Ovary (tissue), 3 donors: Measurements from ENCODE around the gene SLC35F4.
"Not testable (repeated sequence)": the region's sequence is repeated elsewhere in the genome, so short reads cannot be mapped to it uniquely, and the experiment has no call there.

Source experiments
- EP300 ChIP-seq: sonication (generic); formaldehyde crosslinking; IDR thresholded peaks from one replicate; pipeline ENCODE4 v1.6.1; 2017; ENCODE audit warnings: antibody characterized with exemption
- POLR2A ChIP-seq: fragments of 450-650 bp; IDR thresholded peaks from one replicate; pipeline ENCODE4 v1.6.1; 2017; ENCODE audit warnings: antibody characterized with exemption, mild to moderate bottlenecking, moderate library complexity
- TF ChIP-seq, protein P1 (sequence below), 3 donors: fragments of 450-650 bp in 2 of 3; fragments of 200-600 bp in 1 of 3; IDR thresholded peaks; one replicate each; pipeline versions ENCODE4 v1.5.1 to v1.8.0; 2016 to 2022; ENCODE audit warnings: antibody characterized with exemption in 3 of 3, mild to moderate bottlenecking in 1 of 3
- donor health status: DM: no; HTN: no; CAD: no.

DNA sequence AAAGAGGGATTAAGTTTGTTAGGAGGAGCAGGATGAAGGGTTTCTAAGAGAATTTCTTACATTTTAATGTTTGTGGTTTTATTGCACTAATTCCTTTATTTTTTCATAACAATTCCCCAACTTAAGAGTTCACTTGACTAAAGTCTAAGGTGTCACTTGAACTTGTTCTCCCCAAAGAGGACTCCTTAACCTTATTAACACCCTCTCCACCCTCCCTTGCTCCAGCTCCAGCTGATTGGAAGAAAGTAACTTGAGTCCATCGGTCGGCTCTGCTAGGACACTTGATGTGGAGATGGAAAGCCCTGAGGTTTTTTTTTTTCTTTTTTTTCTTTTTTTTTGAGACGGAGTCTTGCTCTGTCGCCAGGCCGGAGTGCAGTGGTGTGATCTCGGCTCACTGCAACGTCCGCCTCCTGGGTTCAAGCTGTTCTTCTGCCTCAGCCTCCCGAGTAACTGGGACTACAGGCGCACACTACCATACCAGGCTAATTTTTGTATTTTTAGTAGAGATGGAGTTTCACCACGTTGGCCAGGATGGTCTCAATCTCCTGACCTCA, 113.7 kb downstream of the SLC35F4 start:
- TF ChIP-seq, protein P1, sequence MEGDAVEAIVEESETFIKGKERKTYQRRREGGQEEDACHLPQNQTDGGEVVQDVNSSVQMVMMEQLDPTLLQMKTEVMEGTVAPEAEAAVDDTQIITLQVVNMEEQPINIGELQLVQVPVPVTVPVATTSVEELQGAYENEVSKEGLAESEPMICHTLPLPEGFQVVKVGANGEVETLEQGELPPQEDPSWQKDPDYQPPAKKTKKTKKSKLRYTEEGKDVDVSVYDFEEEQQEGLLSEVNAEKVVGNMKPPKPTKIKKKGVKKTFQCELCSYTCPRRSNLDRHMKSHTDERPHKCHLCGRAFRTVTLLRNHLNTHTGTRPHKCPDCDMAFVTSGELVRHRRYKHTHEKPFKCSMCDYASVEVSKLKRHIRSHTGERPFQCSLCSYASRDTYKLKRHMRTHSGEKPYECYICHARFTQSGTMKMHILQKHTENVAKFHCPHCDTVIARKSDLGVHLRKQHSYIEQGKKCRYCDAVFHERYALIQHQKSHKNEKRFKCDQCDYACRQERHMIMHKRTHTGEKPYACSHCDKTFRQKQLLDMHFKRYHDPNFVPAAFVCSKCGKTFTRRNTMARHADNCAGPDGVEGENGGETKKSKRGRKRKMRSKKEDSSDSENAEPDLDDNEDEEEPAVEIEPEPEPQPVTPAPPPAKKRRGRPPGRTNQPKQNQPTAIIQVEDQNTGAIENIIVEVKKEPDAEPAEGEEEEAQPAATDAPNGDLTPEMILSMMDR (IDR thresholded peaks at IDR 0.05), result not testable (repeated sequence)
- TF ChIP-seq EP300, POLR2A: not testable (repeated sequence)
